H9 (cell line): ENCODE measurements around the gene ARPC1B. TPM values are rescaled to one million over a fixed set of nuclear protein-coding genes. Genes with fewer than 3 reads are reported as not detected.

Experiments
- DNase-seq: peaks from one replicate; pipeline ENCODE4 v3.0.0-alpha.2; 2017
- H2AFZ ChIP-seq: one replicate; pipeline ENCODE4 v1.6.1; 2013; ENCODE audit warnings: mild to moderate bottlenecking, low read length, control low read depth, moderate library complexity
- H2AK5ac ChIP-seq: 2 replicates; pipeline ENCODE4 v1.6.1; 2013; ENCODE audit warnings: low read length, control low read depth, mixed read lengths; ENCODE audit not compliant: insufficient read length
- H2BK120ac ChIP-seq: one replicate; pipeline ENCODE4 v1.6.1; 2013; ENCODE audit warnings: low read depth, mild to moderate bottlenecking, low read length, control low read depth, inconsistent platforms; ENCODE audit not compliant: poor library complexity, severe bottlenecking
- H2BK12ac ChIP-seq: 2 replicates; pipeline ENCODE4 v1.6.1; 2013; ENCODE audit warnings: low read length, control low read depth, mixed read lengths, low read depth; ENCODE audit not compliant: insufficient read length
- H2BK15ac ChIP-seq: 2 replicates; pipeline ENCODE4 v1.6.1; 2013; ENCODE audit warnings: low read depth, low read length, control low read depth
- H2BK20ac ChIP-seq: one replicate; pipeline ENCODE4 v1.6.1; 2013; ENCODE audit warnings: low read depth, mild to moderate bottlenecking, low read length, control low read depth, inconsistent platforms; ENCODE audit not compliant: poor library complexity, severe bottlenecking
- H2BK5ac ChIP-seq: 2 replicates; pipeline ENCODE4 v1.6.1; 2013; ENCODE audit warnings: low read length, control low read depth, mixed read lengths; ENCODE audit not compliant: insufficient read length
- H3K14ac ChIP-seq: 2 replicates; pipeline ENCODE4 v1.6.1; 2013; ENCODE audit warnings: low read length, control low read depth; ENCODE audit not compliant: insufficient read depth
- H3K18ac ChIP-seq: 2 replicates; pipeline ENCODE4 v1.6.1; 2013; ENCODE audit warnings: low read depth, mild to moderate bottlenecking, mixed read lengths, low read length, control low read depth; ENCODE audit not compliant: insufficient read length
- H3K23ac ChIP-seq: 2 replicates; pipeline ENCODE4 v1.6.1; 2013; ENCODE audit warnings: low read length, control low read depth, mixed read lengths, low read depth; ENCODE audit not compliant: insufficient read length
- H3K23me2 ChIP-seq: 2 replicates; pipeline ENCODE4 v1.6.1; 2013; ENCODE audit warnings: low read depth, mild to moderate bottlenecking, mixed read lengths, low read length, control low read depth; ENCODE audit not compliant: insufficient read length, poor library complexity, severe bottlenecking
- H3K27ac ChIP-seq: 2 replicates; pipeline ENCODE4 v1.5.1; 2013; ENCODE audit warnings: low read length, control low read depth, mixed read lengths, low read depth; ENCODE audit not compliant: insufficient read length
- H3K27me3 ChIP-seq: 2 replicates; pipeline ENCODE4 v1.6.1; 2013; ENCODE audit warnings: low read length, control low read depth, inconsistent platforms; ENCODE audit not compliant: insufficient read depth
- H3K4ac ChIP-seq: 2 replicates; pipeline ENCODE4 v1.6.1; 2013; ENCODE audit warnings: low read depth, mild to moderate bottlenecking, control low read depth, inconsistent platforms, low read length, moderate library complexity
- H3K4me1 ChIP-seq: 2 replicates; pipeline ENCODE4 v1.6.1; 2013; ENCODE audit warnings: low read length, control low read depth, inconsistent platforms; ENCODE audit not compliant: insufficient read depth
- H3K4me2 ChIP-seq: 2 replicates; pipeline ENCODE4 v1.6.1; 2013; ENCODE audit warnings: low read length, control low read depth, mixed read lengths; ENCODE audit not compliant: insufficient read length, insufficient read depth
- H3K56ac ChIP-seq: 2 replicates; pipeline ENCODE4 v1.6.1; 2013; ENCODE audit warnings: low read depth, mild to moderate bottlenecking, mixed read lengths, low read length, control low read depth; ENCODE audit not compliant: insufficient read length
- H3K79me1 ChIP-seq: 2 replicates; pipeline ENCODE4 v1.6.1; 2013; ENCODE audit warnings: low read depth, mild to moderate bottlenecking, moderate library complexity, low read length, control low read depth, inconsistent platforms; ENCODE audit not compliant: insufficient read depth, poor library complexity, severe bottlenecking
- H3K79me2 ChIP-seq: 2 replicates; pipeline ENCODE4 v1.6.1; 2013; ENCODE audit warnings: low read length, control low read depth, inconsistent platforms; ENCODE audit not compliant: insufficient read depth
- H3K9ac ChIP-seq: 2 replicates; pipeline ENCODE4 v1.6.1; 2013; ENCODE audit warnings: low read length, control low read depth, mixed read lengths; ENCODE audit not compliant: insufficient read length; ENCODE audit errors: extremely low read depth
- H3K9me3 ChIP-seq: one replicate; pipeline ENCODE4 v1.6.1; 2013; ENCODE audit warnings: low read depth, low read length, inconsistent platforms; ENCODE audit not compliant: control insufficient read depth
- H3T11ph ChIP-seq: one replicate; pipeline ENCODE4 v1.6.1; 2013; ENCODE audit warnings: mild to moderate bottlenecking, low read length, control low read depth, inconsistent platforms
- H4K20me1 ChIP-seq: one replicate; pipeline ENCODE4 v1.6.1; 2013; ENCODE audit not compliant: control insufficient read depth, insufficient read length, insufficient read depth
- H4K5ac ChIP-seq: 2 replicates; pipeline ENCODE4 v1.6.1; 2013; ENCODE audit warnings: low read depth, mild to moderate bottlenecking, mixed read lengths, low read length, control low read depth; ENCODE audit not compliant: insufficient read length
- H4K8ac ChIP-seq: replicated peaks from 2 replicates; pipeline ENCODE4 v1.6.1; 2013; ENCODE audit warnings: low read length, control low read depth, mixed read lengths, low read depth; ENCODE audit not compliant: insufficient read length
- H4K91ac ChIP-seq: 2 replicates; pipeline ENCODE4 v1.6.1; 2013; ENCODE audit warnings: low read depth, mild to moderate bottlenecking, moderate library complexity, mixed read lengths, low read length, control low read depth; ENCODE audit not compliant: insufficient read length
- H3K27ac Mint-ChIP-seq, 3 experiments: 2 replicates in 2 of 3; 3 replicates in 1 of 3; pipeline ENCODE4 v1.8.0; 2020 to 2021; ENCODE audit warnings: mixed read lengths in 3 of 3, mild to moderate bottlenecking in 1 of 3, moderate library complexity in 1 of 3
- H3K27me3 Mint-ChIP-seq: 2 replicates; pipeline ENCODE4 v1.8.0; 2021; ENCODE audit warnings: low read depth, mild to moderate bottlenecking, moderate library complexity, mixed read lengths
- H3K36me3 Mint-ChIP-seq, 3 experiments: 2 replicates in 2 of 3; 3 replicates in 1 of 3; pipeline ENCODE4 v1.8.0; 2020 to 2021; ENCODE audit warnings: low read depth in 3 of 3, mixed read lengths in 3 of 3; ENCODE audit not compliant: insufficient read depth in 1 of 3
- H3K4me1 Mint-ChIP-seq, 2 experiments: 2 replicates each; pipeline ENCODE4 v1.8.0; 2020; ENCODE audit warnings: mixed read lengths in 2 of 2
- H3K4me3 Mint-ChIP-seq, 2 experiments: 2 replicates in 1 of 2; 3 replicates in 1 of 2; pipeline ENCODE4 v1.8.0; 2020 to 2021; ENCODE audit warnings: mild to moderate bottlenecking in 2 of 2, mixed read lengths in 2 of 2, moderate library complexity in 1 of 2
- H3K9me3 Mint-ChIP-seq, 2 experiments: 2 replicates in 1 of 2; 3 replicates in 1 of 2; pipeline ENCODE4 v1.8.0; 2020; ENCODE audit warnings: mild to moderate bottlenecking in 2 of 2, mixed read lengths in 2 of 2, moderate library complexity in 1 of 2
- WGBS: extraction: QIAGEN DNeasy Blood & Tissue Kit; methylation state at CpG from one replicate; pipeline ENCODE4 v1.1.7; 2013; ENCODE audit warnings: missing lambda C conversion rate, low lambda C conversion rate, mixed read lengths; ENCODE audit not compliant: insufficient read length; ENCODE audit errors: extremely low coverage; 5-methylcytosine and 5-hydroxymethylcytosine counted together
- total RNA-seq: library from RNA; stranded (reverse); gene quantifications from 2 replicates; pipeline ENCODE4 v1.2.1, GENCODE V29; 2021
- TF ChIP-seq, protein P1 (sequence below): fragments of 200-600 bp; sonication (generic); conservative IDR thresholded peaks from 3 replicates; pipeline ENCODE4 v1.8.0; 2021; ENCODE audit warnings: antibody characterized with exemption, mild to moderate bottlenecking

Gene ARPC1B
- total RNA-seq, 1 experiment from 2014 or later: 56.3 TPM

DNA sequence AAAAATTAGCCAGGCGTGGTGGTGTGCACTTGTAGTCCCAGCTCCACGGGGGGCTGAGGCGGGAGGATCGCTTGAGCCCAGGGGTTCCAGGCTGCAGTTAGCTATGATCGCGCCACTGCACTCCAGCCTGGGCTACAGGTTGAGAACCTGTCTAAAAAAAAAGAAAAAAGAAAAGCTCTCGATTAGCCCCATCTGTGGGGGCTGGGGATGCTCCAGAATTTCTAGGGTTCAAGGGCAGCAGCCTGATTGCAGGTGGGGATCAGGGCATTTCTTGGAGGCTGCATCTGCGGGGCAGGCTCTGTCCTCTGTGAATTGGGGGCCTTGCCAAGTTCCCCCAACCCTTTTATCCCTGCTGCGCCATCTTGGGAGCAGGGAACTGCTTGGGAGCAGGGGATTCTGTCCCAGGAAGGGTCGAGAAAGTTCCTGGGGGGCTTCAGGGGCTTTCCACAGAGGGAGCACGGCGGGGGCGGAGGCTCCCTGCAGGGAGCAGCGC, 49.5 kb upstream of the ARPC1B start:
- no peaks in the 10 kb centered on the region for H3K27me3 ChIP-seq
- H4K91ac ChIP-seq: no peak overlapping the region
- H3K4me2 ChIP-seq: peak overlapping the region; percentile 72
- Mint-ChIP-seq H3K36me3 (no peaks in the 10 kb centered on the region), H3K4me1 (peaks cover 21 to 30% of the 10 kb centered on the region in 2 experiments), H3K27me3 (no peaks in the 10 kb centered on the region), H3K27ac (peak overlapping the region; percentile 47 to 90 (median 72); a peak in 5 of 7 replicates), H3K9me3 (no peaks in the 10 kb centered on the region), H3K4me3 (peak overlapping the region; percentile 86 to 90)
- H3K23ac ChIP-seq: no peak overlapping the region
- peaks cover 7% of the 10 kb centered on the region for H3K23me2 ChIP-seq
- no peak overlapping the region for H2AK5ac ChIP-seq
- no peak for DNase-seq
- no peak overlapping the region for H2BK120ac ChIP-seq
- H2BK12ac ChIP-seq: no peak overlapping the region
- H4K5ac ChIP-seq: no peak overlapping the region
- H3K27ac ChIP-seq: no peak overlapping the region
- no peak overlapping the region for H2BK15ac ChIP-seq
- WGBS: no CpG with 5 or more reads among the region's 14 CpGs
- peak overlapping the region; percentile 74 for H3K14ac ChIP-seq
- H3K56ac ChIP-seq: no peak overlapping the region
- H3K9me3 ChIP-seq: no peaks in the 10 kb centered on the region
- H4K20me1 ChIP-seq: no peaks in the 10 kb centered on the region
- no peaks in the 10 kb centered on the region for H3K4me1 ChIP-seq
- H2BK5ac ChIP-seq: no peak overlapping the region
- H3K18ac ChIP-seq: peak overlapping the region; percentile 64
- H2BK20ac ChIP-seq: no peak overlapping the region
- H4K8ac ChIP-seq: no peak overlapping the region
- peak overlapping the region; percentile 90 for H3K9ac ChIP-seq
- H3T11ph ChIP-seq: no peak overlapping the region
- H2AFZ ChIP-seq: no peak overlapping the region
- TF ChIP-seq, protein P1, sequence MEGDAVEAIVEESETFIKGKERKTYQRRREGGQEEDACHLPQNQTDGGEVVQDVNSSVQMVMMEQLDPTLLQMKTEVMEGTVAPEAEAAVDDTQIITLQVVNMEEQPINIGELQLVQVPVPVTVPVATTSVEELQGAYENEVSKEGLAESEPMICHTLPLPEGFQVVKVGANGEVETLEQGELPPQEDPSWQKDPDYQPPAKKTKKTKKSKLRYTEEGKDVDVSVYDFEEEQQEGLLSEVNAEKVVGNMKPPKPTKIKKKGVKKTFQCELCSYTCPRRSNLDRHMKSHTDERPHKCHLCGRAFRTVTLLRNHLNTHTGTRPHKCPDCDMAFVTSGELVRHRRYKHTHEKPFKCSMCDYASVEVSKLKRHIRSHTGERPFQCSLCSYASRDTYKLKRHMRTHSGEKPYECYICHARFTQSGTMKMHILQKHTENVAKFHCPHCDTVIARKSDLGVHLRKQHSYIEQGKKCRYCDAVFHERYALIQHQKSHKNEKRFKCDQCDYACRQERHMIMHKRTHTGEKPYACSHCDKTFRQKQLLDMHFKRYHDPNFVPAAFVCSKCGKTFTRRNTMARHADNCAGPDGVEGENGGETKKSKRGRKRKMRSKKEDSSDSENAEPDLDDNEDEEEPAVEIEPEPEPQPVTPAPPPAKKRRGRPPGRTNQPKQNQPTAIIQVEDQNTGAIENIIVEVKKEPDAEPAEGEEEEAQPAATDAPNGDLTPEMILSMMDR: no peak
- peaks cover 5% of the 10 kb centered on the region for H3K79me1 ChIP-seq
- no peak overlapping the region for H3K4ac ChIP-seq
- peaks cover 6% of the 10 kb centered on the region; the same call in 1 of the 2 replicates for H3K79me2 ChIP-seq
